Loucy (cell line): ENCODE measurements around the gene PROM2.

Experiments used
- EZH2phosphoT487 ChIP-seq: fragments of 200-600 bp; IDR thresholded peaks from 2 replicates; pipeline ENCODE4 v1.6.1; 2018; ENCODE audit warnings: antibody characterized with exemption, mild to moderate bottlenecking, moderate library complexity, borderline replicate concordance
- TF ChIP-seq, protein P1 (sequence below): fragments of 200-600 bp; sonication (generic); conservative IDR thresholded peaks from 2 replicates; pipeline ENCODE4 v1.5.1; 2014; ENCODE audit warnings: mild to moderate bottlenecking, antibody characterized with exemption, low read length

DNA sequence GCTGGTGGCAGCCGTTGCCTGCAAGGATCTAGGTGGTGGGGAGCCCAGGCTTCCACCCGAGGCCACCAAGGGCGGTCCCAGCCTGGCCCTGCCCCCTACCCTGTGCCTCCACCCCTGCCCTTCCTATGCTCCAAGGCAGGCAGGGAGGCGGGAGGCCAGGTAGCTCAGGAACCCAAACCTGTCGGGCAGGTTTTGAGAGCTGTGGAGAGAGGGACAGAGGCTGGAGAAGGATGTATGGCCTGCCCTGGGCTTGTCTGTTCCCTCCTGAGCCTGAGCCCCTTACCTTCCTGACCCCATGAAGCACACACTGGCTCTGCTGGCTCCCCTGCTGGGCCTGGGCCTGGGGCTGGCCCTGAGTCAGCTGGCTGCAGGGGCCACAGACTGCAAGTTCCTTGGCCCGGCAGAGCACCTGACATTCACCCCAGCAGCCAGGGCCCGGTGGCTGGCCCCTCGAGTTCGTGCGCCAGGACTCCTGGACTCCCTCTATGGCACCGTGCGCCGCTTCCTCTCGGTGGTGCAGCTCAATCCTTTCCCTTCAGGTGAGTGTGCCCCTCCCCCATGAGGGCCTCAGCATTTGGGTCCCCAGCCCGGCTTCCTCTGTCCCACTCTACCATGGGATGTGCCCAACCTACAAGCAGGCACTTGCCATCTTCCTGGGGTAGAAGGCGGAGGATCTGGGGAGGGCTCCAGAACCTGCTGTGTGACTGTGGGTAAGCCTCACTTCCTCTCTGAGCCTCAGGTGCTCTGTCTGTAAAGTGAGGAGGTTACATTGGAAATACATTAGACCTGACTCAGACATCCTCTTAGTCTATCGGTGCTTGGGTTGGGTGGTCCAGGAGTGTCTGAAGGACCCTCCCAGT lies at the start of gene PROM2:
- TF ChIP-seq, protein P1, sequence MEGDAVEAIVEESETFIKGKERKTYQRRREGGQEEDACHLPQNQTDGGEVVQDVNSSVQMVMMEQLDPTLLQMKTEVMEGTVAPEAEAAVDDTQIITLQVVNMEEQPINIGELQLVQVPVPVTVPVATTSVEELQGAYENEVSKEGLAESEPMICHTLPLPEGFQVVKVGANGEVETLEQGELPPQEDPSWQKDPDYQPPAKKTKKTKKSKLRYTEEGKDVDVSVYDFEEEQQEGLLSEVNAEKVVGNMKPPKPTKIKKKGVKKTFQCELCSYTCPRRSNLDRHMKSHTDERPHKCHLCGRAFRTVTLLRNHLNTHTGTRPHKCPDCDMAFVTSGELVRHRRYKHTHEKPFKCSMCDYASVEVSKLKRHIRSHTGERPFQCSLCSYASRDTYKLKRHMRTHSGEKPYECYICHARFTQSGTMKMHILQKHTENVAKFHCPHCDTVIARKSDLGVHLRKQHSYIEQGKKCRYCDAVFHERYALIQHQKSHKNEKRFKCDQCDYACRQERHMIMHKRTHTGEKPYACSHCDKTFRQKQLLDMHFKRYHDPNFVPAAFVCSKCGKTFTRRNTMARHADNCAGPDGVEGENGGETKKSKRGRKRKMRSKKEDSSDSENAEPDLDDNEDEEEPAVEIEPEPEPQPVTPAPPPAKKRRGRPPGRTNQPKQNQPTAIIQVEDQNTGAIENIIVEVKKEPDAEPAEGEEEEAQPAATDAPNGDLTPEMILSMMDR = no peak
- TF ChIP-seq EZH2phosphoT487 = no peak
